HepG2 (cell line): ENCODE results near the gene MYLK2. TPM values are rescaled to one million over a fixed set of nuclear protein-coding genes. Genes with fewer than 3 reads are reported as not detected.

Experiments
- ARID2 ChIP-seq: sonication (generic); formaldehyde crosslinking; IDR thresholded peaks from 2 replicates; pipeline ENCODE4 v1.8.1; 2022; ENCODE audit warnings: mild to moderate bottlenecking, missing genetic modification reagents, borderline replicate concordance
- HMGXB4 ChIP-seq, 2 experiments: sonication (generic) in 1 of 2; formaldehyde crosslinking in 1 of 2; IDR thresholded peaks; 2 replicates each; pipeline versions ENCODE4 v1.4.0 to v1.6.1; 2018 to 2020; ENCODE audit warnings: missing genetic modification reagents in 2 of 2, borderline replicate concordance in 1 of 2, low read depth in 1 of 2, mild to moderate bottlenecking in 1 of 2, missing biosample characterization in 1 of 2
- HOXA3 ChIP-seq: sonication (generic); formaldehyde crosslinking; IDR thresholded peaks from 2 replicates; pipeline ENCODE4 v1.5.0; 2020; ENCODE audit warnings: missing genetic modification reagents
- IRF1 ChIP-seq: sonication (generic); formaldehyde crosslinking; IDR thresholded peaks from 2 replicates; pipeline ENCODE4 v1.4.0; 2020; ENCODE audit warnings: low read depth, mild to moderate bottlenecking, missing genetic modification reagents
- JUNB ChIP-seq: sonication (generic); formaldehyde crosslinking; IDR thresholded peaks from 2 replicates; pipeline ENCODE4 v1.8.0; 2022; ENCODE audit warnings: missing genetic modification reagents, mild to moderate bottlenecking, borderline replicate concordance
- MATR3 ChIP-seq: sonication (generic); formaldehyde crosslinking; IDR thresholded peaks from 2 replicates; pipeline ENCODE4 v1.4.0; 2020; ENCODE audit warnings: missing genetic modification reagents
- MED8 ChIP-seq: sonication (generic); formaldehyde crosslinking; IDR thresholded peaks from 2 replicates; pipeline ENCODE4 v1.8.1; 2023; ENCODE audit warnings: mild to moderate bottlenecking, missing genetic modification reagents; ENCODE audit not compliant: insufficient replicate concordance
- RBM22 ChIP-seq: fragments of 200-400 bp; formaldehyde crosslinking; optimal IDR thresholded peaks from 2 replicates; pipeline ENCODE3; 2017; ENCODE audit warnings: mild to moderate bottlenecking, low read length, moderate library complexity
- RNF219 ChIP-seq: sonication (generic); formaldehyde crosslinking; IDR thresholded peaks from 2 replicates; pipeline ENCODE4 v1.5.0; 2020; ENCODE audit warnings: mild to moderate bottlenecking, missing genetic modification reagents
- XRCC5 ChIP-seq: fragments of 200-400 bp; formaldehyde crosslinking; optimal IDR thresholded peaks from 2 replicates; pipeline ENCODE3; 2017; ENCODE audit warnings: mild to moderate bottlenecking, low read length
- ZNF280B ChIP-seq: sonication (generic); formaldehyde crosslinking; IDR thresholded peaks from 2 replicates; pipeline ENCODE4 v1.5.0; 2020; ENCODE audit warnings: missing genetic modification reagents, mild to moderate bottlenecking, borderline replicate concordance
- ZNF704 ChIP-seq: sonication (generic); formaldehyde crosslinking; IDR thresholded peaks from 2 replicates; pipeline ENCODE4 v1.8.1; 2023; ENCODE audit warnings: mild to moderate bottlenecking, inconsistent platforms, moderate library complexity, missing genetic modification reagents, borderline replicate concordance
- ZSCAN5A ChIP-seq: sonication (generic); formaldehyde crosslinking; IDR thresholded peaks from 2 replicates; pipeline ENCODE4 v1.8.0; 2022; ENCODE audit warnings: mild to moderate bottlenecking, missing genetic modification reagents, borderline replicate concordance
- polyA plus RNA-seq, 8 experiments: library from polyadenylated mRNA; depleted of rRNA in 3 of 8; stranded (reverse) in 7 of 8; unstranded in 1 of 8; fragments of >200 nt; fragmentation: Illumina TruSeq in 4 of 8; extraction: Trizol in 4 of 8; gene quantifications; 2 replicates each; pipeline versions ENCODE4 v1.2.1 to v1.2.3, GENCODE V29; 2011 to 2016; ENCODE audit warnings: low read depth in 4 of 8, missing spikeins in 1 of 8, mixed read lengths in 1 of 8; ENCODE audit not compliant: insufficient read depth in 1 of 8
- total RNA-seq, 5 experiments: library from RNA; depleted of rRNA; stranded (reverse); fragments of >200 nt; fragmentation: Illumina TruSeq; extraction: Trizol; gene quantifications; 2 replicates each; pipeline ENCODE4 v1.2.3, GENCODE V29; 2016; ENCODE audit warnings: low read depth in 1 of 5
- TF ChIP-seq, protein P1 (sequence below): sonication (generic); formaldehyde crosslinking; IDR thresholded peaks from 2 replicates; pipeline ENCODE4 v1.4.0; 2020; ENCODE audit warnings: mild to moderate bottlenecking, missing genetic modification reagents
- TF ChIP-seq, protein P2 (sequence below): sonication (generic); formaldehyde crosslinking; IDR thresholded peaks from 2 replicates; pipeline ENCODE4 v1.8.0; 2022; ENCODE audit warnings: missing genetic modification reagents, low read depth, mild to moderate bottlenecking, borderline replicate concordance

The MYLK2 gene
- total and polyA plus RNA-seq, 2 of the 13 experiments (the other 11 are each of a cell fraction or from before 2014, with no cell fraction given) = 0.27 TPM; not detected in 1

- TF ChIP-seq, protein P1, sequence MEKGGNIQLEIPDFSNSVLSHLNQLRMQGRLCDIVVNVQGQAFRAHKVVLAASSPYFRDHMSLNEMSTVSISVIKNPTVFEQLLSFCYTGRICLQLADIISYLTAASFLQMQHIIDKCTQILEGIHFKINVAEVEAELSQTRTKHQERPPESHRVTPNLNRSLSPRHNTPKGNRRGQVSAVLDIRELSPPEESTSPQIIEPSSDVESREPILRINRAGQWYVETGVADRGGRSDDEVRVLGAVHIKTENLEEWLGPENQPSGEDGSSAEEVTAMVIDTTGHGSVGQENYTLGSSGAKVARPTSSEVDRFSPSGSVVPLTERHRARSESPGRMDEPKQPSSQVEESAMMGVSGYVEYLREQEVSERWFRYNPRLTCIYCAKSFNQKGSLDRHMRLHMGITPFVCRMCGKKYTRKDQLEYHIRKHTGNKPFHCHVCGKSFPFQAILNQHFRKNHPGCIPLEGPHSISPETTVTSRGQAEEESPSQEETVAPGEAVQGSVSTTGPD (CRISPR knock-in tag) = no peak
- TF ChIP-seq JUNB (CRISPR knock-in tag) (no peak), XRCC5 (peak; percentile 82), RBM22 (no peak), ZSCAN5A (CRISPR knock-in tag) (no peak), IRF1 (CRISPR knock-in tag) (0 out of 2 replicates have a peak, but pooled peaks have one; percentile 29), RNF219 (no peak), HOXA3 (CRISPR knock-in tag) (peak; percentile 28; the same call in 1 of the 2 replicates), HMGXB4 (CRISPR knock-in tag; IDR thresholded peaks at IDR 0.05; ENCODE audit: borderline replicate concordance in 1 of 2, low read depth in 1 of 2) (peak; percentile 27 to 71; a peak in 1 of 4 replicates), ZNF704 (CRISPR knock-in tag) (0 out of 2 replicates have a peak, but pooled peaks have one; percentile 15), MATR3 (no peak), ZNF280B (peak; percentile 47; the same call in 1 of the 2 replicates), MED8 (CRISPR knock-in tag) (no peak), ARID2 (CRISPR knock-in tag) (no peak)
- TF ChIP-seq, protein P2, sequence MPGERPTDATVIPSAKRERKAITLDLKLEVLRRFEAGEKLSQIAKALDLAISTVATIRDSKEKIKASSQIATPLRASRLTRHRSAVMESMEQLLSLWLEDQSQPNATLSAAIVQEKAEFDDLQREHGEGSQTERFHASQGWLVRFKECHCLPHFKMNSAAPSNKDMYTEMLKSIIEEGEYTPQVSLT (CRISPR knock-in tag) = no peak
These were observed 14.2 kb downstream of the MYLK2 start (continued) for GRCh38 chr20:31833130-31833930.
